ENCODE results near the gene YAE1. TPM values are rescaled to one million over a fixed set of nuclear protein-coding genes. Genes with fewer than 3 reads are reported as not detected.

Gene YAE1
- total and polyA plus RNA-seq, 2 donors (not counting 1 experiment from before 2014, with no cell fraction given), result 5.9 to 20.0 TPM

- no peaks in the 10 kb centered on the region for H4K20me1 ChIP-seq (ENCODE audit: control insufficient read depth, insufficient read depth, low read length, poor library complexity, severe bottlenecking)
- intact Hi-C loops (cut with micrococcal nuclease), result no loop called here
- Mint-ChIP-seq H3K27me3 (no peaks in the 10 kb centered on the region), H3K9me3 (ENCODE audit: insufficient read depth) (no peaks in the 10 kb centered on the region), H3K4me1 (peaks cover 5% of the 10 kb centered on the region), H3K4me3 (no peak overlapping the region), H3K27ac (no peak overlapping the region)
- no peak overlapping the region for H3K9ac ChIP-seq (ENCODE audit: low read length)
- POLR2A ChIA-PET, result no interaction called here
- H3K36me3 ChIP-seq (replicated peaks in 1 of 2; ENCODE audit: control extremely low read depth in 1 of 2, control insufficient read depth in 1 of 2, extremely low read depth in 1 of 2, insufficient read depth in 2 of 2, low read length in 1 of 2), result no peaks in the 10 kb centered on the region
- H3K9me3 ChIP-seq (ENCODE audit: control extremely low read depth in 1 of 3, control insufficient read depth in 2 of 3, insufficient read depth in 1 of 3, low read length in 2 of 3), result no peaks in the 10 kb centered on the region
- no peaks in the 10 kb centered on the region for H3K4me1 ChIP-seq (ENCODE audit: control insufficient read depth in 2 of 2, insufficient read depth in 2 of 2, low read length in 2 of 2)
- H3K4me3 ChIP-seq (ENCODE audit: control extremely low read depth in 1 of 5, extremely low read depth in 1 of 5, insufficient read depth in 1 of 5, low read depth in 2 of 5, low read length in 4 of 5), result no peak overlapping the region
- CTCF ChIA-PET, result interaction anchor here (1.4 kb wide), 1 partner anchor 17 kb away, joined by 4 read pairs; no protein-coding TSS in a partner anchor
- no peak overlapping the region for H3K4me2 ChIP-seq (replicated peaks; ENCODE audit: low read depth, low read length, poor library complexity, severe bottlenecking)
- WGBS (ENCODE audit: insufficient coverage), result 14% methylated on average over 2 of the region's 2 CpGs
- no peaks in the 10 kb centered on the region for H3K79me2 ChIP-seq (ENCODE audit: control insufficient read depth, insufficient read depth, low read length)
- no peaks in the 10 kb centered on the region for H3K27me3 ChIP-seq (replicated peaks in 1 of 4; ENCODE audit: control extremely low read depth in 1 of 4, control insufficient read depth in 3 of 4, insufficient read depth in 4 of 4, low read length in 3 of 4)
- ATAC-seq (ENCODE audit: low read depth), result no peak
- no peak overlapping the region for H2AFZ ChIP-seq (ENCODE audit: insufficient read depth, low read depth, low read length, poor library complexity, severe bottlenecking)
- no peak overlapping the region for H3K27ac ChIP-seq (ENCODE audit: low read length in 2 of 2)
- no peak for DNase-seq
- TF ChIP-seq CTCF (IDR thresholded peaks at IDR 0.05), result no peak
- TF ChIP-seq EZH2 (IDR thresholded peaks at IDR 0.05; ENCODE audit: borderline replicate concordance, insufficient read depth, low read depth, low read length, poor library complexity, severe bottlenecking), result no peak
Measured at GRCh38 chr7:39592586-39592985, 26.4 kb downstream of the YAE1 start.

GRCh38 chr7:39594988-39595620 lies 28.9 kb downstream of the YAE1 start:
- H3K4me3 ChIP-seq (ENCODE audit: control extremely low read depth in 1 of 5, extremely low read depth in 1 of 5, insufficient read depth in 1 of 5, low read depth in 2 of 5, low read length in 4 of 5), result no peak overlapping the region
- ChIA-PET POLR2A (no interaction called here), CTCF (interaction anchor here (1.0 kb wide), 2 partner anchors 15 to 152 kb away, joined by 3 to 4 read pairs; no protein-coding TSS in a partner anchor)
- ATAC-seq (ENCODE audit: low read depth) (no peak), DNase-seq (no peak)
- no peak overlapping the region for H2AFZ ChIP-seq (ENCODE audit: insufficient read depth, low read depth, low read length, poor library complexity, severe bottlenecking)
- Mint-ChIP-seq H3K4me3 (no peak overlapping the region), H3K4me1 (no peaks in the 10 kb centered on the region), H3K27ac (no peak overlapping the region), H3K9me3 (ENCODE audit: insufficient read depth) (no peaks in the 10 kb centered on the region), H3K27me3 (no peaks in the 10 kb centered on the region)
- no peak overlapping the region for H3K9ac ChIP-seq (ENCODE audit: low read length)
- TF ChIP-seq CTCF (IDR thresholded peaks at IDR 0.05) (no peak), EZH2 (IDR thresholded peaks at IDR 0.05; ENCODE audit: borderline replicate concordance, insufficient read depth, low read depth, low read length, poor library complexity, severe bottlenecking) (no peak)
- WGBS (ENCODE audit: insufficient coverage), result no CpG with 5 or more reads among the region's 5 CpGs
- H3K36me3 ChIP-seq (replicated peaks in 1 of 2; ENCODE audit: control extremely low read depth in 1 of 2, control insufficient read depth in 1 of 2, extremely low read depth in 1 of 2, insufficient read depth in 2 of 2, low read length in 1 of 2), result no peaks in the 10 kb centered on the region
- no peak overlapping the region for H3K27ac ChIP-seq (ENCODE audit: low read length in 2 of 2)
- intact Hi-C loops (cut with micrococcal nuclease), result no loop called here
- no peaks in the 10 kb centered on the region for H4K20me1 ChIP-seq (ENCODE audit: control insufficient read depth, insufficient read depth, low read length, poor library complexity, severe bottlenecking)
- H3K79me2 ChIP-seq (ENCODE audit: control insufficient read depth, insufficient read depth, low read length), result no peaks in the 10 kb centered on the region
- no peaks in the 10 kb centered on the region for H3K4me1 ChIP-seq (ENCODE audit: control insufficient read depth in 2 of 2, insufficient read depth in 2 of 2, low read length in 2 of 2)
- H3K27me3 ChIP-seq (replicated peaks in 1 of 4; ENCODE audit: control extremely low read depth in 1 of 4, control insufficient read depth in 3 of 4, insufficient read depth in 4 of 4, low read length in 3 of 4), result no peaks in the 10 kb centered on the region
- H3K4me2 ChIP-seq (replicated peaks; ENCODE audit: low read depth, low read length, poor library complexity, severe bottlenecking), result no peak overlapping the region
- H3K9me3 ChIP-seq (ENCODE audit: control extremely low read depth in 1 of 3, control insufficient read depth in 2 of 3, insufficient read depth in 1 of 3, low read length in 2 of 3), result no peaks in the 10 kb centered on the region
